ENCODE results near the gene LRFN2. TPM values are rescaled to one million over a fixed set of nuclear protein-coding genes. Genes with fewer than 3 reads are reported as not detected.

Gene LRFN2
- total RNA-seq, 1 experiment from 2014 or later, result not detected

DNA sequence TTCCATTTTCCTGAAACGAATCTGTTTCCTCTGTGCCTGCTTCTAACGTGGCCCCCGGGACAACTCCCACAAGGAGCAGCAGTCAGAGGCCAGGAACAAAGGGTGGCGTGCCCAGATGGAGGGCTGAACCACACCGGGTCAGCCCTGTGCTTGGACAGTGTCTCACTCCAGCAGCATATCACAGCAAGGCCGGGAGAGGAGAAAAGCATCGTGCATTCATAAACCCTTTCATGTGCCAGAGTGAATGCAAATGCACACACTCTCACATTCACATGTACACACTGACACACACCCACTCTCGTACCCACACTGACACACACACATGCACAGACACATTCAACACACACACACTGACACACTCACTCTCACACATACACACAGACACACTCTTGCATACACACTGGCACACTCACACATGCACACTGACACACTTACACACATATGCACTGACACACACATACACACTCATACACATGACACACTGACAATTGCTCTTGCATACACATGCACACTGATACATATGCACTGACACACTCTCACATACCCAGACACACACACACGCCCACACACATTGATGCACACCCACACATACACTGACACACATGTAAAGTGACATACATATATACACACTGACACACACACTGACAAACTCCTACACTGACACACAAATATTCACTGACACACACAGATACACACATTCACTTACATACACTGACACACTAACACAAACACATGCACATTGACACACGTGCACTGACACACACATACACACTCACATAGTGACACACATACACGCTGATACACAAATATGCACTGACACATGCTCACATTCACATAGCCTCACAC, 237.0 kb downstream of the LRFN2 start:
- no peak for DNase-seq (ENCODE audit: low spot score)

GRCh38 chr6:40349123-40349900, 237.9 kb downstream of the LRFN2 start:
- no peak for DNase-seq (ENCODE audit: low spot score)

DNA sequence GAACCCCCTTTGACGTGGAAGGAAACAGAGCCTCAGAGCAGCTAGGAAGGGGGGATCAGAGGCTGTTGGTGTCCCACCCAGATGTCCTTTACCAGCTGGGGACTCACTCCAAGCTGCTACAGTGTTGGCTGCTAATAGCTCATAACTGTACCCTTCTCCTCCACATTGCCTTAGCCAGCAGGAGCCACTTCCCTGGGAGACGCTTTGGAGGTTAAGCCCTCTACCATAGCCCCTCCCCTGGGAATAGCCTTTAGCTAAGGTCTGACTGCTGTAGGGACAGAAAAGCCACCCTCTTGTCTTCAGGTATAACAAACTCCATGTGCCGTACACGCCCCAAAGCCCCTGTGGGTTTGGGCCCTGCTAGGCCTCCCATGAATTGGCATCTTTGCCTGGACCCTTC, 238.6 kb downstream of the LRFN2 start:
- DNase-seq (ENCODE audit: low spot score), result no peak

DNA sequence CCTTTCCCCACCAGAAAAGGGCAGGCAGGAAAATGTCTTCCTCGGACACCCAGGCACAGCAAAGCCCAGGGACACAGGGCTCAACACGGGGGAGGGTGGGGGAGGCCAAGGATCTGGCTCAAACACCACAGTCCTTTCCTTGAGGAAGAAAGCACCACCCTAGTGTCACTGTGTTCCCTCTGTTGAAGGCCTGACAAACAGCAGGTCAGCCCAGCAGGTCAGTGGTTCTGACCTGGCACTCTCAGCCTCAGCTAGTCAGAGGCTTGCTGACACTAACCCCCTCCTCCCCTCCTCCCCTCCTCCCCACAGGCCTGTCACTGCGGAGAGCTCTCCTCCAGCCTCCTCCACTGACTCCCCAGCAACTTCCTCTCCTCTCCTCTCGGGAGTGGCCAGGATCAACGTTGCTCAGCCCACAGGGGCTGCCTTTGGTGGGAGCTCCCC, 239.6 kb downstream of the LRFN2 start:
- DNase-seq (ENCODE audit: low spot score), result no peak

DNA sequence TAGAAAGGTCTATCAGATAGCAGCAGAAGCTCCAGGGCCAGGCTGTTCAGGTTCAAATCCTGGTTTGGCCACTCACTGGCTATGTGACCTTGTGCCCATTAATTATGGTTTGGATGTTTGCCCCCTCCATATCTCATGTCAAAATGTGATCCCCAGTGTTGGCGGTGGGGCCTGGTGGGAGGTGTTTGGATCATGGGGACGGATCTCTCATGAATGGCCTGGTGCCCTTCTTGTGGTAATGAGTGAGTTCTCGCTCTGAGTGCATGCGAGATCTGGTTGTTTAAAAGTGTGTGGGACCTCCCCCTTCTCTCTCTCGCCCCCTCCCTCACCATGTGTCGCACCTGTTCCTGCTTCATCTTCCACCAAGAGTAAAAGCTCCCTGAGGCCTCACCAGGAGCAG, 240.9 kb downstream of the LRFN2 start:
- DNase-seq (ENCODE audit: low spot score), result no peak

GRCh38 chr6:40344566-40345167, 242.5 kb downstream of the LRFN2 start:
- DNase-seq (ENCODE audit: low spot score), result no peak

DNA sequence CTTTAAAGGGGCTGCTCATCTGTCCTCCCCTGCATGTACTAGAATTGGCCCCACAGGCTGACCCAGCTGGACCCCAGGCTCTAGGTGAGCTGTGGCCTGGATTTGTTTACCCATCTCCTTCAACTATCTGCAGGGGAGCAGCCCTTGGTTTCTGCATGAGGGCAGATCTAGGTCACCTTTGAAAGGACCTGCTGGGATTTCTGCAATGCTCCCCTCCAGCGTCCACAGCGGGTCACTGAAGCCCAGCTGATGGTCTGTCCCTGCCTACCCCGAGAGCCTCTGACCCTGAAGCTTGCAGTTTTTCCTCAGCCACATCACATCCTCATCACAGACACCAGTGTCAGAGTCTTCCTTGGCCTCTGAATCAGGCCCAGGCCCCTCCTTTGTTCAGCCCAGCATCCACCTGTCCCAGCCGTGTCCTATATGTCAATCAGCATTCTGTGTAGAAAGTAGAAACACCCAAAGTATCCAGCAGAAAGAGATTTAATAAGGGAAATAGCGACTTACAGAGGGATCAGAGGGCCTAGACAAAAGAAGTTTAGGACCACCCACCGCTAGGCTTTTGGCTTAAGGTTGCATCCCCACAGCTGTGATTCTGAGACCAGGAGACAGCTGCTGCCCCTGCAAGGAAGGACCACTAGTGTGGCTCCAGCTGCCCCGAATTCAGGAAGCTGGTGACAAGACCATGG, 243.1 kb downstream of the LRFN2 start:
- DNase-seq (ENCODE audit: low spot score), result no peak

DNA sequence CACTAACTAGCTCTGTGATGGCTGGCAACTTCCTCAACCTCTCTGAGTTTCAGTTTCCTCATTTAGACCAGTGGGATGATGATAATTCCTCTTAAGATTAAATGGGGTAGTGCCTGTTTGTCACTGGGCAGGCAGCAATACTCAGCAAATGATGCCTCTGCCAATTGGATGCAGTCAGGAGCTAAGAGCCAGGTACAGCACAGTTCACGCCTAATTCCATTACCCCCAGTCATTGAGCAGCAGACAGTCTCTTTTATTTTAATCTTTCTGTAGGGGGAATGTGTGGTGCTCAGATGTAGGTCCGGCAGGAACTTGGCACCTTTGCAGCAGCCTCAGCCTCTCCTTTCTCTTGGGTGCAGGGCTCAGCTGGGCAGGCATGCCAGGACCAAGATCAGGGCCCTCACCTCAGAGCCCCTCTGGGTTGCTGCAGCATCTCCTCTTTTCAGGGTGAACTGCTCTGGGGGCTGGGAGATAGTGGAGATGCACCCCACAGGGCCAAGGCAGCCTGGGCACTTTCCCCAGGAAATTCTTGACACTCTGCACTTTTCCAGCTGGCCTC, 243.8 kb downstream of the LRFN2 start:
- DNase-seq (ENCODE audit: low spot score), result no peak

GRCh38 chr6:40342723-40343122, 244.4 kb downstream of the LRFN2 start:
- DNase-seq (ENCODE audit: low spot score), result no peak

- DNase-seq (ENCODE audit: low spot score), result no peak
These were observed 245.4 kb downstream of the LRFN2 start for GRCh38 chr6:40341726-40342125.

Measured in H4 (cell line).